Embryonic facial prominence (tissue), 1 donor: ENCODE results near the gene MTUS2.

Source experiments
- DNase-seq: peaks from one replicate; pipeline ENCODE4 v3.0.0-alpha.2; 2016; ENCODE audit errors: extremely low spot score

MTUS2 gene

DNA sequence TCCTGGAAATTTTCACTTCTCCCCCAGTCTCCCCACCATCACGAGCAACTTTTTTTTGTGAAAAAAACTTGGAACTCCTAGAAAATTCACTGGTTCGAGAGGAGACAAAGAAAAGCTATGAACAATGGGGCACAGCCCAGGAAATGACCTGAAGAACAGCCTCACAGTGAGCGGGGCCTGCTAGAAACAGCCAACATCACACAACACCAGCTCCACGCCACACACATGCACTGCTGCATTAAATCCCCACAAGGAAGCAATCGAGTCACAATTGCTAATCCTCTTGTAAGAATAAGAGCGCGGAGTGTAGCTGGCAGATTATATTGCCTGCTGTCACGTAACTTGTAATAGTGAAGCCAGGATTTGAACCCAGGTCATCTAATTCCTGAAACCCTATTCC lies 726.5 kb downstream of the MTUS2 start:
- DNase-seq: no peak

DNA sequence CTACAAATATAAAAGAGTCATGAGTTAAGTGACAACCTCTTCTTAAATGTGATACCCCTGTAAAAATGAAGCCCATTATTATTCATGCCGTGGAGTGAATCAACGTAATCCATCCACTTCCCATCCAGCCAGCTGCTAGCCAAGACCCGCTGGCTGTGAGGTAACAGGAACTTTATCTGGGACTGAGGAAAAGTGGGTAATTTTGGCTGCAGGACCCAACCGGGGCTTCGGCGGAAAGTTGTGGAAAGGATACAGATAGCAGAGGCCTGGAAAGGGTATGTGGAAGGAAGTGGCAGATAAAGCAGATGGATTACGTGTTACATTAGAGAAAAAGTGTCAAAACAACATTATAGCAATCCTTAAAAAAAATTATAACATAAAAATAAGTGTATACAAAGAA lies 727.0 kb downstream of the MTUS2 start:
- DNase-seq: no peak

DNA sequence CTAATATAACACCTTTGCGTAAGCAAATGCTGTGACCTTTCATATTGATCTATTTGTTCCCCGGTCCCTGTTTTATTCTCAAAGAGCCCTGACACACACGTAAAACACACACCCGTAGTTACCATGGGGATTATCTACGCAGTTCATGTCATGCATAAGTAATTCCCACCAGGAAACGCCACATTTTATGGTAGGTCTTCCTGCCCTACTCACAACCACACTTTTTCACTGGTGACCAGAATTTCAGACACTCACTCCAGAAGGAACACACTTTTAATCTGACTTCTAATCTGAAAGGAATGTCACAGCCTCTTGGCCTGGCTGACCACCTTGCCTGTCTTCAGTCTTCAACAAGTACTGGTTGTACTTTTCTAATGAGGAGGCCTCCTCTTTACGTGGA lies 728.6 kb downstream of the MTUS2 start:
- no peak for DNase-seq

DNA sequence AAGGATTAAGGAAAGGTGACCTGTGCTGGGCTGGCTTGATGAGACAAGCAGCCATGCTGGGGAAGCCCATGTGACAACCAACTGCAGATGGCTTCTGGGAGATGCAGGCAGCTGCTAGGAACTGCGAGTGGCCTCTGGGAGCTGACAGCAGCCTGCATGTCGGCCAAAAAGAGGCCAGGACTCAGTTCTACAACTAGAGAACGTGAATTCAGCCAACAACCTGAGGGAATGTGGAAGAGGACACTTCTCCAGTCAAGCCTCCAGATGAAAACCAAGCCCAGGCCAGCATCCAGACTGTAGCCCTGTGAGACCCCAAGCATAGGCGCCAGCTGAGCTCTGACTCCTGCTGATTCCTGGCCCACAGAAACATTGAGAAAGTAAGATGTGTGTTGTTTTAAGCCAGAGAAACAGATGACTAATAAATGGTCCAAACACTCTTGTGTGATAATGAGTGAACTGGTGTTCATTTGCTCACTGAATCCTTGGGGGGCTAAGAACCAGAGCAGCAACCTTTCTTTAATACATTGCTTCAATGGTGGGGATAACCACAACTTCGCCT lies 730.4 kb downstream of the MTUS2 start:
- no peak for DNase-seq

DNA sequence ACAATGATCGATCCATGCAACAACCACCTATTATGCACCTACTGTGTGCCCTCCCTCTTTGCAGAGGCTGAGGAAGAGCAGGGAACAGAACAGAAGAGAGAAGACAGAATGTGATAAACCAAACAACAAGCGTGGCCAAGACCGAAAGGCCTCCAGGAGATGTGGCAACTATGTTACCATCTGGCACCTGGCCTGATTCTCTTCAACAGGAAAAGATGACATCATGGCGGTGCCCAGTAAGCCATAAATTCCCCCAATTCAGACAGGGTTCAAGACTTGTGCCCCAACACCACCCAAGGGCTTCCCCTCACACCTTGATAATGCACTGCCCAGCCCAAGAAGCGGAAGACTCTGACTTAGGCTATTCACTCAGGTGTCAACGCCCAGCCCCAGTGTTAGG lies 731.1 kb downstream of the MTUS2 start:
- DNase-seq: no peak
